Ovary (tissue), 3 donors: Measurements from ENCODE around the gene RABGAP1L.

Source experiments
- CTCF ChIP-seq, 3 donors: fragments of 450-650 bp in 2 of 3; fragments of 200-600 bp in 1 of 3; IDR thresholded peaks; one replicate each; pipeline versions ENCODE4 v1.5.1 to v1.8.0; 2016 to 2022; ENCODE audit warnings: antibody characterized with exemption in 3 of 3, mild to moderate bottlenecking in 1 of 3
- EP300 ChIP-seq: sonication (generic); formaldehyde crosslinking; IDR thresholded peaks from one replicate; pipeline ENCODE4 v1.6.1; 2017; ENCODE audit warnings: antibody characterized with exemption
- POLR2A ChIP-seq: fragments of 450-650 bp; IDR thresholded peaks from one replicate; pipeline ENCODE4 v1.6.1; 2017; ENCODE audit warnings: antibody characterized with exemption, mild to moderate bottlenecking, moderate library complexity
- donor health status: DM: no; HTN: no; CAD: no.

- TF ChIP-seq CTCF (IDR thresholded peaks at IDR 0.05) = peak in 1 of 3 donors; percentile 12
- peak; percentile 7 for TF ChIP-seq POLR2A
- TF ChIP-seq EP300 = no peak
Measured at GRCh38 chr1:174999936-175000696, 840.8 kb downstream of the RABGAP1L start, which contains the start of gene CACYBP.
